ENCODE results near the gene NELL1.

DNA sequence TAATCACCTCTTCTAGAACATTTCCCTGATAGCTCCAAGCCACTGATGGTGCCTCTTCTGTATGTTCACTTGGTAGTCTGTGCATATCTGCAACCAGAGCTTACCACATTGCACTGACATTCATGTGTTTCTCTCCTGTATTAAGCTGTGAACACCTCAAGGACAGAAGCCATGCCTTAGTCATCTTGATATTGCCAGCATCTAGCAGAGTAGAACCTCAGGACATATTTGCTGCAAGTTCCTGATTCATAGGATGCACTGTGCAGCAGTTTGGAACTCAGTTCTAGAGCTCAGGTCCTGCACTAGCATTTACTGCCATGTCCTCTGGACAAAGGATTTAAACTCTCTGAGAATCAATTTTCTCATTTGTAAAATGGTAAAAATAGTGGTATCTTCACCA lies 801.1 kb downstream of the NELL1 start:
- TF ChIP-seq GLIS3 (CRISPR knock-in tag; IDR thresholded peaks at IDR 0.05) (no peak), OSR1 (CRISPR knock-in tag; IDR thresholded peaks at IDR 0.05) (no peak), RARB (CRISPR knock-in tag; IDR thresholded peaks at IDR 0.05) (no peak), ZFP30 (CRISPR knock-in tag; IDR thresholded peaks at IDR 0.05) (no peak)

All from SK-N-SH treated with all-trans-retinoic acid at 6 μM for 48 hours (cell line).